Measurements from ENCODE around the gene CHN2. TPM values are rescaled to one million over a fixed set of nuclear protein-coding genes. Genes with fewer than 3 reads are reported as not detected.

The CHN2 gene
- total RNA-seq, 1 donor from 2014 or later: 8.0 TPM

GRCh38 chr7:29449569-29450260 lies 255.1 kb downstream of the CHN2 start:
- H3K4me1 Mint-ChIP-seq: peaks cover 2% of the 10 kb centered on the region
- no peak for DNase-seq (ENCODE audit: low spot score in 2 of 2, unreplicated experiment in 2 of 2)
- no peak for TF ChIP-seq CTCF (IDR thresholded peaks at IDR 0.05; ENCODE audit: unreplicated experiment)
- no peaks in the 10 kb centered on the region for H3K9me3 Mint-ChIP-seq
- H3K27ac Mint-ChIP-seq: no peak overlapping the region
- H3K4me3 Mint-ChIP-seq: no peak overlapping the region
- no peaks in the 10 kb centered on the region for H3K27me3 Mint-ChIP-seq (ENCODE audit: low read depth)
- no peaks in the 10 kb centered on the region for H3K36me3 Mint-ChIP-seq

GRCh38 chr7:29453021-29453420 lies 258.4 kb downstream of the CHN2 start:
- Mint-ChIP-seq H3K27ac (no peak overlapping the region), H3K36me3 (no peaks in the 10 kb centered on the region), H3K4me1 (peaks cover 24% of the 10 kb centered on the region), H3K9me3 (no peaks in the 10 kb centered on the region), H3K27me3 (ENCODE audit: low read depth) (no peaks in the 10 kb centered on the region), H3K4me3 (no peak overlapping the region)
- TF ChIP-seq CTCF (IDR thresholded peaks at IDR 0.05; ENCODE audit: unreplicated experiment): no peak
- no peak for DNase-seq (ENCODE audit: low spot score in 2 of 2, unreplicated experiment in 2 of 2)

- H3K4me1 Mint-ChIP-seq: peaks cover 35% of the 10 kb centered on the region
- H3K27me3 Mint-ChIP-seq (ENCODE audit: low read depth): no peaks in the 10 kb centered on the region
- no peak overlapping the region for H3K4me3 Mint-ChIP-seq
- H3K9me3 Mint-ChIP-seq: no peaks in the 10 kb centered on the region
- H3K27ac Mint-ChIP-seq: no peak overlapping the region
- no peaks in the 10 kb centered on the region for H3K36me3 Mint-ChIP-seq
- TF ChIP-seq CTCF (IDR thresholded peaks at IDR 0.05; ENCODE audit: unreplicated experiment): no peak
- DNase-seq (ENCODE audit: low spot score in 2 of 2, unreplicated experiment in 2 of 2): no peak
Observed at GRCh38 chr7:29454464-29454863, 259.9 kb downstream of the CHN2 start.

GRCh38 chr7:29454899-29455451 lies 260.4 kb downstream of the CHN2 start:
- Mint-ChIP-seq H3K9me3 (no peaks in the 10 kb centered on the region), H3K4me1 (peaks cover 36% of the 10 kb centered on the region), H3K27me3 (ENCODE audit: low read depth) (no peaks in the 10 kb centered on the region), H3K27ac (peak overlapping the region; percentile 26), H3K36me3 (no peaks in the 10 kb centered on the region), H3K4me3 (no peak overlapping the region)
- no peak for TF ChIP-seq CTCF (IDR thresholded peaks at IDR 0.05; ENCODE audit: unreplicated experiment)
- no peak for DNase-seq (ENCODE audit: low spot score in 2 of 2, unreplicated experiment in 2 of 2)

GRCh38 chr7:29457141-29457561 lies 262.6 kb downstream of the CHN2 start:
- Mint-ChIP-seq H3K27ac (no peak overlapping the region), H3K4me3 (no peak overlapping the region), H3K4me1 (peaks cover 36% of the 10 kb centered on the region), H3K27me3 (ENCODE audit: low read depth) (no peaks in the 10 kb centered on the region), H3K36me3 (no peaks in the 10 kb centered on the region), H3K9me3 (no peaks in the 10 kb centered on the region)
- TF ChIP-seq CTCF (IDR thresholded peaks at IDR 0.05; ENCODE audit: unreplicated experiment): no peak
- DNase-seq (ENCODE audit: low spot score in 2 of 2, unreplicated experiment in 2 of 2): no peak
